Measurements from ENCODE around the gene MOV10.
"Not testable (repeated sequence)": the region's sequence is repeated elsewhere in the genome, so short reads cannot be mapped to it uniquely, and the experiment has no call there.

MOV10 gene, protein sequence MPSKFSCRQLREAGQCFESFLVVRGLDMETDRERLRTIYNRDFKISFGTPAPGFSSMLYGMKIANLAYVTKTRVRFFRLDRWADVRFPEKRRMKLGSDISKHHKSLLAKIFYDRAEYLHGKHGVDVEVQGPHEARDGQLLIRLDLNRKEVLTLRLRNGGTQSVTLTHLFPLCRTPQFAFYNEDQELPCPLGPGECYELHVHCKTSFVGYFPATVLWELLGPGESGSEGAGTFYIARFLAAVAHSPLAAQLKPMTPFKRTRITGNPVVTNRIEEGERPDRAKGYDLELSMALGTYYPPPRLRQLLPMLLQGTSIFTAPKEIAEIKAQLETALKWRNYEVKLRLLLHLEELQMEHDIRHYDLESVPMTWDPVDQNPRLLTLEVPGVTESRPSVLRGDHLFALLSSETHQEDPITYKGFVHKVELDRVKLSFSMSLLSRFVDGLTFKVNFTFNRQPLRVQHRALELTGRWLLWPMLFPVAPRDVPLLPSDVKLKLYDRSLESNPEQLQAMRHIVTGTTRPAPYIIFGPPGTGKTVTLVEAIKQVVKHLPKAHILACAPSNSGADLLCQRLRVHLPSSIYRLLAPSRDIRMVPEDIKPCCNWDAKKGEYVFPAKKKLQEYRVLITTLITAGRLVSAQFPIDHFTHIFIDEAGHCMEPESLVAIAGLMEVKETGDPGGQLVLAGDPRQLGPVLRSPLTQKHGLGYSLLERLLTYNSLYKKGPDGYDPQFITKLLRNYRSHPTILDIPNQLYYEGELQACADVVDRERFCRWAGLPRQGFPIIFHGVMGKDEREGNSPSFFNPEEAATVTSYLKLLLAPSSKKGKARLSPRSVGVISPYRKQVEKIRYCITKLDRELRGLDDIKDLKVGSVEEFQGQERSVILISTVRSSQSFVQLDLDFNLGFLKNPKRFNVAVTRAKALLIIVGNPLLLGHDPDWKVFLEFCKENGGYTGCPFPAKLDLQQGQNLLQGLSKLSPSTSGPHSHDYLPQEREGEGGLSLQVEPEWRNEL

GRCh38 chr1:112674440-112674985 lies at the start of gene MOV10:
TSS of gene MOV10 (plus strand) at chr1:112674659. CDS start at chr1:112674913, 254 bp downstream.
- DNase-seq = peak; percentile 86

- no peak for DNase-seq
These were observed 48.8 kb upstream of the MOV10 start for GRCh38 chr1:112625696-112626095.

- DNase-seq = no peak
These were observed 48.3 kb upstream of the MOV10 start for GRCh38 chr1:112626193-112626592.

DNA sequence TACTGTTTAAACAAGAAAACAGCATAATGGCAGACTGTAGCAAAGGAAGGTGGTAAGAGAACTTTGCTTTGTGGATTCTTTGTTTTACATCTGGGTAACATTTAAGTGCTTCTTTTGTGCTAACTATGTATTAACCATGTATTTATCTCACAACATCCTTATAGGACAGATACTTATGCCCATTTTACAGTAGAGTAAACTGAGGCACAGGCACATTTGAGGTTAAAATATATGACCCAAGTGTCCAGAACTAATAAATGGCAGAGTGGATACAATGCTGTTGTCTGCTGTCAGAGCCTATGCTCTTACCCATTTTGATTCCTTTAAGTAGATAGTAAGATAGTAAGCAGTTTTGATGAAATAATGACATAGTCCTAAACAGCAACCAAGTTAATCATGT lies 47.6 kb upstream of the MOV10 start:
- DNase-seq = no peak

- DNase-seq = no peak
These were observed 45.9 kb upstream of the MOV10 start for GRCh38 chr1:112628516-112628915.

DNA sequence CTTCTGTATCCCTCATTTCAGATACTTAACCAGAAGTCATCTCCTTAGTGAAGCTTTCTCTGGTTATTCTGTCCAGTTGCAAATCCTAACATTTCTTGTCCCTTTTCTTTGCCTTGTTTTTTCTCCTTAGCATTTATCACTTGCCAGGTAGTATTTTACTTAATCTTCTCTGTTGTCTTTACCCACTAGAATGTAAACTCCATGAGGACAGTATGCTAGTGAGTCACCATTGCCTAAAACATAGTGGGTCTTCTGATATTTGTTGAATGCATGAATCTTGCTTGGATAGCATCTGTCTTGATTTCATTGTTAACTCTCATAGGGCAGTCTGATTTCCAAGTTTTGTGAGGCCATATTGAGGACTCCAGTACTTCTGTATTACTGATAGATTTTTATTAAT lies 45.2 kb upstream of the MOV10 start:
- no peak for DNase-seq

- DNase-seq = no peak
These were observed 40.8 kb upstream of the MOV10 start for GRCh38 chr1:112633628-112634027.

- DNase-seq = no peak
These were observed 40.1 kb upstream of the MOV10 start for GRCh38 chr1:112634367-112634766.

DNA sequence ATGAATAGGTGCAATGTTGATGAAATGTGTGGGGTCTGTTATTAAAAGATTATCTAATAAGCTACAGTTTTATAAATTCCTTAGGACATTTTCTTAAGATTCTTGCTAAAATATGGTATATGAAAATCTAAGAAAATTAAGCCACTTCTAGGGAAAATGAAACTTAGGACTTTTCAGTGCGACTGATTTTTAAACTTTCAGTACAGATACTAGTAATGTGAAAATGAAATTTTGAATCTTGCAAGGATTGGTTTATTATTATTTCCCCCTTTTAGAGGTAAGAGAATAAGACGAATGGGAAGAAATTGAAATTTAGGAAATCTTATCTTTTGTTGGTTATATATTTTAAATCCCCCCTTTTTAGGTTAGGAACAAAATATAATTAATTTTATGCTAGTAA lies 38.4 kb upstream of the MOV10 start:
- no peak for DNase-seq

DNA sequence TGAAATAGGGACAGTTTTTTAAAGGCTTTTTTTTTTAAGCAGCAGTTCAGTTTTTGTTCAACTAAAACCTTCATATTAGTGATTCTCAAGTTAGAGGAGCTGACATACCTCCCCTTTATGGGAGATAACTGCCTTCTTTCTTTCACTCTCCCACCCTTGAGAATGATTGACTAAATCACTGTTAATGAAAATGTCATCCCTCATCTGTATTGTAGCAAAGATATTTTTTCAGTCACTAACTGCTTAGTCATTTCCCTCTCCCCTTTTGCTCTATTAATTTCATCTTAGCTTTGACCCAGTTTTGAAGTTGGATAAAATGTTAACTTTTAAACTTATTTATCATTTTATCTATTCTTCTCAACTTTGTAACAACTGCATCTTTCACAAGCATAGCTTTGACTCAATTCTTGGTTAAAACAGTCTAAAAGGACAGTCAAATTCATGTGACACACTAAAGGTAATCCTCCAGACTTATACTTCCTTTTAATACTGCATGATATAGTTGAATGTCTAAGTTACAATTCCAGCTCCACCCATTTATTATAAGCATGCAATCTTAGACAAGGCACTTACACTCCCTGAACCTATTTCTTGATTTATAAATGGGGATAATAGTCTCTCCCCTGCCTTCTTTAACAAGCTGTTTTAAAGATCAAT lies 37.7 kb upstream of the MOV10 start:
- peak; percentile 54 for DNase-seq

GRCh38 chr1:112637254-112638109 lies 37.0 kb upstream of the MOV10 start:
- DNase-seq = peak; percentile 71

GRCh38 chr1:112638110-112638428 lies 36.4 kb upstream of the MOV10 start:
- DNase-seq = peak; percentile 31

DNA sequence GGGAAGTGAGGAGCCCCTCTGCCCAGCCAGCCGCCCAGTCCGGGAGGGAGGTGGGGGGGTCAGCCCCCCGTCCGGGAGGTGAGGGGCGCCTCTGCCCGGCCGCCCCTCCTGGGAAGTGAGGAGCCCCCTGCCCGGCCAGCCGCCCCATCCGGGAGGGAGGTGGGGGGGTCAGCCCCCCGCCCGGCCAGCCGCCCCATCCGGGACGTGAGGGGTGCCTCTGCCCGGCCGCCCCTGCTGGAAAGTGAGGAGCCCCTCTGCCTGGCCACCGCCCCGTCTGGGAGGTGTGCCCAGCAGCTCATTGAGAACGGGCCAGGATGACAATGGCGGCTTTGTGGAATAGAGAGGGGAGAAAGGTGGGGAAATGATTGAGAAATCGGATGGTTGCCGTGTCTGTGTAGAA lies 34.0 kb upstream of the MOV10 start:
- not testable (repeated sequence) for DNase-seq

DNA sequence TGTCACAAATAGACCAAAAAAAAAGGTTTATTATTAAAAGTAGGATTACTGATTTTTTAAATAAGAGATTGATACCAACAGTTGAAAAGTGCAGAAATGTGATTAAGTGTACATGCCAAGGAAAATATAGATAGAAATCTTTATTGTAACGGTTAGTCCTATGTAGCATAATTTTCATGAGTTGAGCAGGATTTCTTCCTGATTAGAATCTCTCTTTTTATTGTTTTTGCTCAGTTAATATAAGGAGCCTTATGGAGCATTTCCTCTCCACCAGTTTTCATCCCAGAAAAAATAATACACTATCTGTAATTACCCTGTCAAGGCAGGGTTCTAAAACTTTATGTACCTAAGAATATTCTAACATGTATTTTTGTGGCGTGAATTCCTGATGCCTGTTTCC lies 31.4 kb upstream of the MOV10 start:
- no peak for DNase-seq

DNA sequence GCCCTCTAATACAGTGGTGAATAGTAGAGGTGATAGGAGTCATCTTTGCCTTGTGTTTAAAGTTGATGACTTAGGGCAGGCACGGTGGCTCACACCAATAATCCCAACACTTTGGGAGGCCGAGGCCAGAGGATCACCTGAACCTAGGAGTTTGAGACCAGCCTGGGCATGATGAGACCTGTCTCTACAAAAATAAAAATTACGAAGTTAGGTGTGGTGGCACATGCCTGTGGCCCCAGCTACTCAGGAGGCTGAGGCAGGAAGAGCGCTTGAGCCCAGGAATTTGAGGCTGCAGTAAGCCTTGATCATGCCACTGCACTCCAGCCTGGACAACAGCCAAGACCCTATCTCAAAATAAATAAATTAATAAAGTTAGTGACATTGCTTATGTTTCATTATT lies 28.2 kb upstream of the MOV10 start:
- DNase-seq = no peak

GRCh38 chr1:112651205-112651604 lies 23.3 kb upstream of the MOV10 start:
- no peak for DNase-seq

GRCh38 chr1:112665857-112666256 lies 8.6 kb upstream of the MOV10 start:
- DNase-seq = no peak

DNA sequence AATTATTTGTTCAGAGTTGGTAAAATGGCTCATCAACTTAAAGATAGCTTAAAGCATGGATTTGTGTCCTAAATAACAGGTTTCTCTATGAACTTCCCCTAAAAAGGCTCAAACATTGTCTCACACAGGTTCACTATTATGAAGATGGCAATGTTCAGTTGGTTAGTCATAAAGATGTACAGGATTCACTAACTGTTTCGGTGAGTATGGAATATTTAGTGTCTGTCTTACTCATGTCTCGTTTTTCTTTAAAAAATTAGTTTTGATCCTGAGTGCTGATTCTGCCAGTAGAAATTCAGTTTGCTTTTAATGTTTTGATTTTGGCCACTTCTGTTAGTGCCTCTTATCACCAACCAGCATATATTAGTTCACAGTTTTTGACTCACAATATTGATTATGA lies 7.5 kb upstream of the MOV10 start:
- DNase-seq = no peak

GRCh38 chr1:112672009-112672408 lies 2.5 kb upstream of the MOV10 start:
- DNase-seq = no peak

- no peak for DNase-seq
These were observed 1.6 kb upstream of the MOV10 start for GRCh38 chr1:112672842-112673241.

- peak; percentile 52 for DNase-seq
These were observed 643 bp upstream of the MOV10 start for GRCh38 chr1:112673592-112674439.
